ENCODE results near the gene NRBP1.

DNA sequence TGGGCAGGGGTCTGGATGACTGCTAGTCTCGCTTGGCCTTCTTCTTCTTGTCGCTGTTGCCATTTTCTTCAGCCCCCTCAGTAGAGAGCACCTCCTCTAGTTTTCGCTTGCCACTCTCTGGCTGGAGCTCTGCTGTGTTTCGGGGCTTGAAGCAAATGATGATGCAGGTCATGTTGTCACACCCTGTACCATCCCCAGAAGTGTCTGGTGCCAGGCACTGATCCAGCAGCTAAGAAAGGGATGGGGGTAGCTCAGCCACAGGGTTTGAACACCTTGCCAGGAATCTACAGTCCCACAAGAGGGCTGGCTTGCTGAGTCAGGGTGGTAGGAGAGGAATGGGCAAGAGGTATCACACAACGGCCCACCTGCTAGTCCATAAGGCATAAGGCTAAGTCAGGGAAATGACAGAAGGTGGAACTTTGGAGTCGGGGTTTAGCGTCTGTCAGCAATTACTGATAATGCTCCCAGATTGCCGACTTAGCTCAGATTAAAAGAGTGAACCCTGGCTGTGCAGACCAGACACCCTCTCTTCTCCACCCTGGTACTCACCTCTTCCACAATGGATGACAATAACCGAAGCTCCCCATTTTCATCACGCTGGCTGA, 46.8 kb upstream of the NRBP1 start:
- TF ChIP-seq CTCF (IDR thresholded peaks at IDR 0.05) (no peak), POLR2A (IDR thresholded peaks at IDR 0.05; ENCODE audit: low read depth) (no peak)

All from esophagus muscularis mucosa (tissue), 3 donors.